CD4-positive, alpha-beta memory T cell (primary cell): ENCODE measurements around the gene HOMER1. TPM values are rescaled to one million over a fixed set of nuclear protein-coding genes. Genes with fewer than 3 reads are reported as not detected.

Source experiments
- CTCF ChIA-PET: fragments of 350-600 bp; sonication (Branson Sonifier 250); formaldehyde crosslinking; loops from one replicate; lab custom pipeline; 2021; ENCODE audit warnings: inconsistent platforms; ENCODE audit not compliant: partially characterized antibody; lab: Charles Lee
- POLR2A ChIA-PET: fragments of 350-600 bp; sonication (Branson Sonifier 250); formaldehyde crosslinking; loops from one replicate; lab custom pipeline; 2021; ENCODE audit not compliant: partially characterized antibody; lab: Charles Lee
- DNase-seq, 5 donors: peaks; one replicate each; pipeline versions ENCODE4 v3.0.0 to v3.0.0-alpha.2; 2020 to 2022; ENCODE audit warnings: mixed read lengths in 1 of 5
- H3K27ac ChIP-seq: one replicate; pipeline ENCODE4 v1.7.0; 2013; ENCODE audit warnings: low read depth, low read length
- H3K27me3 ChIP-seq: 2 replicates; pipeline ENCODE4 v1.7.0; 2013; ENCODE audit warnings: mild to moderate bottlenecking, low read length, moderate library complexity; ENCODE audit not compliant: insufficient read depth
- H3K36me3 ChIP-seq: 2 replicates; pipeline ENCODE4 v1.7.0; 2013; ENCODE audit warnings: mild to moderate bottlenecking, low read length, moderate library complexity; ENCODE audit not compliant: insufficient read depth
- H3K4me1 ChIP-seq: 2 replicates; pipeline ENCODE4 v1.7.0; 2013; ENCODE audit warnings: mild to moderate bottlenecking, low read length, moderate library complexity; ENCODE audit not compliant: insufficient read depth
- H3K4me3 ChIP-seq, 2 donors: one replicate each; pipeline ENCODE4 v1.7.0; 2013; ENCODE audit warnings: low read length in 2 of 2, mild to moderate bottlenecking in 1 of 2
- H3K9me3 ChIP-seq, 2 donors: one replicate each; pipeline ENCODE4 v1.7.0; 2013; ENCODE audit warnings: low read length in 2 of 2, control low read depth in 1 of 2; ENCODE audit not compliant: control insufficient read depth in 1 of 2
- H3K27ac Mint-ChIP-seq, 7 donors: one replicate each; pipeline ENCODE4 v1.8.0; 2020 to 2021; ENCODE audit warnings: mixed read lengths in 7 of 7, mild to moderate bottlenecking in 6 of 7, inconsistent platforms in 3 of 7, moderate library complexity in 3 of 7
- H3K27me3 Mint-ChIP-seq, 2 donors: one replicate each; pipeline ENCODE4 v1.8.0; 2020 to 2021; ENCODE audit warnings: mixed read lengths in 2 of 2
- H3K36me3 Mint-ChIP-seq, 2 donors: one replicate each; pipeline ENCODE4 v1.8.0; 2020 to 2021; ENCODE audit warnings: mixed read lengths in 2 of 2, inconsistent platforms in 1 of 2, mild to moderate bottlenecking in 1 of 2
- H3K4me1 Mint-ChIP-seq, 4 donors: one replicate each; pipeline ENCODE4 v1.8.0; 2020 to 2021; ENCODE audit warnings: mixed read lengths in 4 of 4, mild to moderate bottlenecking in 1 of 4
- H3K4me3 Mint-ChIP-seq, 8 donors: one replicate each; pipeline ENCODE4 v1.8.0; 2020 to 2021; ENCODE audit warnings: mixed read lengths in 8 of 8, mild to moderate bottlenecking in 7 of 8, moderate library complexity in 6 of 8, inconsistent platforms in 3 of 8
- H3K9me3 Mint-ChIP-seq, 8 donors: one replicate each; pipeline ENCODE4 v1.8.0; 2020 to 2021; ENCODE audit warnings: mixed read lengths in 8 of 8, mild to moderate bottlenecking in 5 of 8, inconsistent platforms in 3 of 8, moderate library complexity in 1 of 8
- intact Hi-C: fragments of 100-400 bp; cut with micrococcal nuclease; formaldehyde crosslinking; loops from one replicate; pipeline ENCODE4 v1.15.1; 2023
- polyA plus RNA-seq, 2 donors: library from polyadenylated mRNA; unstranded; fragments of 300-500 nt; fragmentation: Illumina TruSeq; gene quantifications; one replicate each; pipeline ENCODE4 v1.2.3, GENCODE V29; 2021
- total RNA-seq, 2 experiments: library from RNA; stranded (reverse); gene quantifications; one replicate each; pipeline ENCODE4 v1.2.3, GENCODE V29; 2021

Gene HOMER1
- total and polyA plus RNA-seq, 4 experiments from 2014 or later = 1.5 to 2.9 (median 1.7) TPM

DNA sequence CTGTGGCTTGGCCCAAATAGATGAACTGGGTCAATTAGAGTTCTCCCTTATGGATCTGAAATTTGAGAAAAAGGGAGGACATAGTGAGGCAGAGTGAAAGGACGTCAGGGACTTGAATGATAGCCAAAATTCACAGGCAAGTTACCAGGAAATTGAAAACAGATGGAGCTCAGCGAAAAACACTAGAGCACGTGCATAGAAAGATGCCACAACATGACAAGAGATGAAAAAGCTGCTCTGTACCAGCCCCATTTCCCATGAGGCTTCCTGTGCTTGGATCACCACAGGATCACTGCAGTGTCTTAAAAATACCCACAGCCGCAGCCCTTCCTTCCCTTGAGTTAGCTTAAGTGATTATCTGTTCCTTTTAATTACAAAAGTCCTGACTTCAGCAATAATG, 39.0 kb upstream of the HOMER1 start:
- Mint-ChIP-seq H3K4me1 (peaks cover 5 to 14% (median 6%) of the 10 kb centered on the region in 4 donors), H3K27me3 (no peaks in the 10 kb centered on the region), H3K9me3 (no peaks in the 10 kb centered on the region), H3K27ac (peak overlapping the region in 4 of 7 donors; percentile 1 to 82 (median 26)), H3K4me3 (no peak overlapping the region), H3K36me3 (no peaks in the 10 kb centered on the region)
- H3K27ac ChIP-seq = no peak overlapping the region
- H3K4me3 ChIP-seq = no peak overlapping the region
- no peaks in the 10 kb centered on the region for H3K36me3 ChIP-seq
- no peaks in the 10 kb centered on the region for H3K9me3 ChIP-seq
- intact Hi-C loops = no loop called here
- DNase-seq = peak in 2 of 5 donors; percentile 17 to 20
- ChIA-PET CTCF (interaction anchor here (0.7 to 1.6 kb wide), 2 partner anchors 10 to 15 kb away, joined by 3 to 6 read pairs; no protein-coding TSS in a partner anchor), POLR2A (interaction anchor here (1.4 kb wide), 1 partner anchor 39 kb away, joined by 4 read pairs; the partner anchor contains the start of gene HOMER1)
- no peaks in the 10 kb centered on the region for H3K4me1 ChIP-seq
- no peaks in the 10 kb centered on the region for H3K27me3 ChIP-seq

- POLR2A ChIA-PET = no interaction called here
- DNase-seq = no peak
Observed at GRCh38 chr5:79547982-79548381, 34.0 kb upstream of the HOMER1 start.

DNA sequence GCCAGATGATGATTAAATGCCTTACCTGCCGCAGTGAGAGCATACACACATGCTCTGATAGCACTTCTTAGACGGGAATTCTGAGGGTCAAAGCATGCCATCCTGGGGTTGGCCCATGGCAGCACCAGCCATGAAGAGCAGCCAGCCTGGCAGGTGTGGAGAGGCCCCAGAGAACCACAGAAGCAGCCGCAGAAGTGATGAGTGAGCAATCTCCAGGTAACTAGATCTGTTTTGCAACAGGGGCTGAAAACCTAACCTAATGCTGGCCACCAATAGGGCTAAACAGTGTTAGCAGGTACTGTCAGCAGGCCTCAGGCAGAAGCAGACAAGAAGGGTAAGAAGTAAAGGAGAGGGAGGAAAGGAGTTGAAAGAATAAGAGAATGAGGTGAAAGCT, 33.5 kb upstream of the HOMER1 start:
- H3K9me3 ChIP-seq = no peaks in the 10 kb centered on the region
- Mint-ChIP-seq H3K36me3 (no peaks in the 10 kb centered on the region), H3K4me3 (no peak overlapping the region), H3K27ac (no peak overlapping the region), H3K9me3 (no peaks in the 10 kb centered on the region), H3K27me3 (no peaks in the 10 kb centered on the region), H3K4me1 (no peaks in the 10 kb centered on the region)
- ChIA-PET POLR2A (no interaction called here), CTCF (no interaction called here)
- no peaks in the 10 kb centered on the region for H3K27me3 ChIP-seq
- H3K27ac ChIP-seq = no peak overlapping the region
- no peaks in the 10 kb centered on the region for H3K36me3 ChIP-seq
- no peaks in the 10 kb centered on the region for H3K4me1 ChIP-seq
- no peak for DNase-seq
- intact Hi-C loops = no loop called here
- H3K4me3 ChIP-seq = no peak overlapping the region

More at GRCh38 chr5:79547982-79548381, 34.0 kb upstream of the HOMER1 start:
- Mint-ChIP-seq H3K27me3 (no peaks in the 10 kb centered on the region), H3K4me1 (peaks cover 2 to 5% (median 3%) of the 10 kb centered on the region in 4 donors), H3K9me3 (no peaks in the 10 kb centered on the region), H3K27ac (no peak overlapping the region), H3K4me3 (no peak overlapping the region), H3K36me3 (no peaks in the 10 kb centered on the region)
- H3K9me3 ChIP-seq = no peaks in the 10 kb centered on the region
- no peaks in the 10 kb centered on the region for H3K4me1 ChIP-seq
- intact Hi-C loops = no loop called here
- H3K4me3 ChIP-seq = no peak overlapping the region
- CTCF ChIA-PET = no interaction called here
- H3K27me3 ChIP-seq = no peaks in the 10 kb centered on the region
- H3K27ac ChIP-seq = no peak overlapping the region
- H3K36me3 ChIP-seq = no peaks in the 10 kb centered on the region

- Histone ChIP-seq H3K27me3 (no peaks in the 10 kb centered on the region), H3K36me3 (no peaks in the 10 kb centered on the region), H3K4me3 (no peak overlapping the region), H3K9me3 (no peaks in the 10 kb centered on the region), H3K27ac (no peak overlapping the region), H3K4me1 (no peaks in the 10 kb centered on the region)
- ChIA-PET POLR2A (no interaction called here), CTCF (no interaction called here)
- no peak for DNase-seq
- Mint-ChIP-seq H3K36me3 (no peaks in the 10 kb centered on the region), H3K27me3 (no peaks in the 10 kb centered on the region), H3K9me3 (no peaks in the 10 kb centered on the region), H3K27ac (peak overlapping the region in 1 of 7 donors; percentile 38), H3K4me1 (no peaks in the 10 kb centered on the region), H3K4me3 (no peak overlapping the region)
- intact Hi-C loops = no loop called here
Observed at GRCh38 chr5:79546782-79547428, 33.0 kb upstream of the HOMER1 start.

DNA sequence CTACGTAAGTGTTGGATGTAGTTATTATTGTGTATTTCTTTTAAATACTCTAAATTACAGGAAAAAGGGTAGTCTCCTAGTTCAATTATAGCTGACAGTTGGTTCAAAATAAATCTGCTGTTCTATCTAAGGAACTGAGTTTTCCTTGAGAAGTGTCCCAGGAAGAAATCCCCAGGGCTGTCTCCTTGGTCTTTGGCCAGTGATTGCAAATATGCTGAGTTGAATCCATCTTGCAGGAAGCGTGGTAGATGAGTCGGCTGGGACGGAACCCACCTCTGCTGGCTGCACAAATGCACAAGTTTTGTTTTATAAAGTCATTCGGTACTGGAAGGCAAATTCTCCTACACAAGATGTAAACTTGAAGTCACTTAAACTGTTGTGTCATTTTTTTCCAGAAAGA, 30.2 kb upstream of the HOMER1 start:
- ChIA-PET CTCF (no interaction called here), POLR2A (no interaction called here)
- Histone ChIP-seq H3K27me3 (no peaks in the 10 kb centered on the region), H3K36me3 (no peaks in the 10 kb centered on the region), H3K4me1 (no peaks in the 10 kb centered on the region), H3K27ac (no peak overlapping the region), H3K9me3 (no peaks in the 10 kb centered on the region), H3K4me3 (no peak overlapping the region)
- no peak for DNase-seq
- Mint-ChIP-seq H3K27ac (no peak overlapping the region), H3K9me3 (no peaks in the 10 kb centered on the region), H3K27me3 (no peaks in the 10 kb centered on the region), H3K4me3 (no peak overlapping the region), H3K4me1 (no peaks in the 10 kb centered on the region), H3K36me3 (no peaks in the 10 kb centered on the region)
- intact Hi-C loops = no loop called here

DNA sequence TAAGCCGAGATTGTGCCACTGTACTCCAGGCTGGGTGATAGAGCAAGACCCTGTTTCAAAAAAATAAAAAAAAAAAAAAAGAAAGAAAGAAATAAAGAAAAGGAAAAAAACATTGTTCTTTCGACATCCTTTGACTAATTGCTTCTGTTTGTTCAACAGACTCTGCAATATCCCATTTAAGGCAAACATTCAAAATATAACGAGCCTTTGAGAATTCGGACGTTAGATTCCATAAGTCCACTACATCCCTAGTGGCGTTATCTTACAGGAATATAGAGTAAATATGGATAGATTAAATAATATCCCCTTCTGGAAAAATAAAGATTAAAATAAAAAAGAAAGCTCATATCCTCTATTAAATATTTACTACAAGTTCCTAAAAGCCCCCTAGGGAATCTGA, 27.0 kb upstream of the HOMER1 start:
- H3K4me1 ChIP-seq = no peaks in the 10 kb centered on the region
- no peak for DNase-seq
- H3K27me3 ChIP-seq = no peaks in the 10 kb centered on the region
- ChIA-PET POLR2A (no interaction called here), CTCF (interaction anchor here (0.9 to 1.5 kb wide), 2 partner anchors 14 to 542 kb away, joined by 3 to 4 read pairs; no protein-coding TSS in a partner anchor)
- Mint-ChIP-seq H3K9me3 (no peaks in the 10 kb centered on the region), H3K27me3 (peaks cover 3 to 4% of the 10 kb centered on the region in 2 donors), H3K4me1 (no peaks in the 10 kb centered on the region), H3K36me3 (no peaks in the 10 kb centered on the region), H3K4me3 (no peak overlapping the region), H3K27ac (no peak overlapping the region)
- H3K27ac ChIP-seq = no peak overlapping the region
- no peaks in the 10 kb centered on the region for H3K9me3 ChIP-seq
- H3K36me3 ChIP-seq = no peaks in the 10 kb centered on the region
- intact Hi-C loops = no loop called here
- H3K4me3 ChIP-seq = no peak overlapping the region

- intact Hi-C loops = no loop called here
- no peak overlapping the region for H3K27ac Mint-ChIP-seq
- POLR2A ChIA-PET = interaction anchor here (1.0 kb wide), 1 partner anchor 13 kb away, joined by 3 read pairs; no protein-coding TSS in a partner anchor
Observed at GRCh38 chr5:79536193-79536906, 22.4 kb upstream of the HOMER1 start.

More at GRCh38 chr5:79536193-79536906, 22.4 kb upstream of the HOMER1 start:
- Mint-ChIP-seq H3K27me3 (peaks cover 6 to 11% of the 10 kb centered on the region in 2 donors), H3K9me3 (no peaks in the 10 kb centered on the region), H3K4me3 (no peak overlapping the region), H3K36me3 (no peaks in the 10 kb centered on the region), H3K4me1 (no peaks in the 10 kb centered on the region)
- DNase-seq = no peak
- Histone ChIP-seq H3K4me1 (no peaks in the 10 kb centered on the region), H3K36me3 (no peaks in the 10 kb centered on the region), H3K27me3 (no peaks in the 10 kb centered on the region), H3K9me3 (no peaks in the 10 kb centered on the region), H3K27ac (no peak overlapping the region), H3K4me3 (no peak overlapping the region)
- CTCF ChIA-PET = interaction anchor here (0.9 kb wide), 1 partner anchor 410 kb away, joined by 3 read pairs; no protein-coding TSS in a partner anchor
